Effector CD8-positive, alpha-beta T cell (primary cell): ENCODE data around the gene PIGW.

Source experiments
- DNase-seq: peaks from one replicate; lab custom pipeline; 2025; lab: John Stamatoyannopoulos, UW

The PIGW gene

GRCh38 chr17:36509272-36509985 lies 25.4 kb upstream of the PIGW start:
- no peak for DNase-seq

- DNase-seq: no peak
Measured at GRCh38 chr17:36510636-36511035, 24.2 kb upstream of the PIGW start.

DNA sequence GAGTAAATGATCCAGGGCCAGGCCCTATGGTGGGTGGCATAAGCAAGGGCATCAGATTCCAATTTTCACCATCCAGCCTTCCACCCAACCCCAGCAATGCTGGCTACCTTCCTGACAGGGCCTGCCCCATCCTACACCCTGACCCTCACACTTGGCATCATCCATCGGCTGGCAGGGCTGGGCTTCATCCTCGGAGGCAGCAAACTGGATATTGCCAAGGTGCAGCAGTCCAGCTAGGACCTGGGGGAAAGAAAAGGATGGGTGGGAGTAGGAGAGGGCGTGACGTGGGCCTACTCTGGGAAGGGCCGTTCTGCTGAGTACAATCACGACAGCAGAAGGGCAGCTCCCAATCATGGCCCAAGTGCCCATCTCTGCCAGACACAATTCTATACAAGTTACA lies 23.6 kb upstream of the PIGW start:
- DNase-seq: no peak

DNA sequence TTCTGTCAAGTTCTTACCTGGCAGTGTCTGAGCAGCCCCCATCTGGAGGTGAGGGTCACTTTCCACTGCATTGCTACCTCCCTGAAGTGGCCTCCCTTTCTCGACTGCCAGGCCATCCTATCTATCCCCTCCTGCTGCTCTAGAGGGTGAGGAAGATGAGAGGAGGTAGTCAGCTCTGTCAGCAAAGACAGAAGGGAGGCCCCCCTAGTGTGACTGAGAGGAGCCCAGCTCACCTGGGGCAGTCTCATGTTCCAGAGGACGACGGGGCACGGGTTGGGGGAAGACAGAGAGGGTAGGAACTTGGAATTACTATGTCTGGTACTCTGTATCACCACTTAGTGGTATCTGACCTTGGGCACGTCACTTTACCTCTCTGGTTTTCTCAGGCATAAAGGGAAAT lies 22.1 kb upstream of the PIGW start:
- DNase-seq: no peak

DNA sequence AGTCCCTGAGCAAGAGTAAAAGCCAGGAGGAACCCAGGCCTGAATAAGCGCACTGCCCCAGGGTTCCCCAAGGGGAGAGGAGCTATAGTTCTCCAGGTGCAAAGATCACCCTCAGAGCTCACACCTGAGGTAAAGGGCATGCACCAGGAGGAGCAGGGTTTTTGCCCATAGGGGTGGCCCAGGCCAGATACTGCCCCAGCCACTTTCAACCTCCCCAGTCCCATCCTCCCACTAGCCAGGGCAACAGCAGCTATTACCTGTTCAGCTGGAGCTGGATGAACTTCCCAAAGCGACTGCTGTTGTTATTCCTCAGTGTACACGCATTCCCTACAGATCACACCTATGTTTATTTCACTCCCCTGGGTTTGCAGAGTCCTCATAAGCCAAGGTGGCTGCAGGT lies 19.9 kb upstream of the PIGW start:
- no peak for DNase-seq

DNA sequence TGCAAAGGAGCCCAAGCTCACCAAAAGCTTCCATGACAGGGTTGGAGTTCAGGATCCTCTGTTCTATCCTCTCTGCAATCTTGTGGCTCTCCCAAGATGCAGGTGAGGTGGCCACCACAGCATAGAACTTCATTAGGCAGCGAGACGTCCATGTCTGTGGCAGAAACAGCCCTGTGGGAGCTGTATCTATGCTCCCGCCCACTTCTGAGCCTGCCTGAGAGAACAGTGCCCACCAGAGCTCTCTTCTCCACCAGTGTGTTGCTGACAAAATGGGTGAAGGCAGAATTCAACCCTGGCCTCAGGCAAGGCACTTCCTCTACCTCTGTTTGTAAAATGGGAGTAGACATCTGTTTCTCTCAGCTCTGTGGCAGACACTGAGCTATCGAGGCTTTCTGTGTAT lies 18.9 kb upstream of the PIGW start:
- DNase-seq: no peak

DNA sequence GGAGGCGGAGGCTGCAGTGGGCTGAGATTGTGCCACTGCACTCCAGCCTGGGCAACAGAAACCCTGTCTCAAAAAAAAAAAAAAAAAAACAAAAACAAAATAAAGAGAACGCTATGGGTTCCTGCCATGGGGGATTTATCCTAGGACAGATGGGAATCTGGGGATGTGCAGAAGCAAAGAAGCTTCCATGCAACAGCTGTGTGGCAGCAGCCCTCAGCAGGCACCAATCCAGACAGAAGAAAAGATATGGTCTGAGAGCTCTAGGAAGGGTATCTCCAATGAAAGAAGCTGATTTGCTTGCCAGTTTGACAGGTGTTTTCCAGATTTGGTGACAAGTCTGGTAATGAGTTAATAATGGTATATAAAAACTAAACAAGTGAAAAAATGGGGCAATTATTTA lies 11.7 kb upstream of the PIGW start:
- DNase-seq: no peak

DNA sequence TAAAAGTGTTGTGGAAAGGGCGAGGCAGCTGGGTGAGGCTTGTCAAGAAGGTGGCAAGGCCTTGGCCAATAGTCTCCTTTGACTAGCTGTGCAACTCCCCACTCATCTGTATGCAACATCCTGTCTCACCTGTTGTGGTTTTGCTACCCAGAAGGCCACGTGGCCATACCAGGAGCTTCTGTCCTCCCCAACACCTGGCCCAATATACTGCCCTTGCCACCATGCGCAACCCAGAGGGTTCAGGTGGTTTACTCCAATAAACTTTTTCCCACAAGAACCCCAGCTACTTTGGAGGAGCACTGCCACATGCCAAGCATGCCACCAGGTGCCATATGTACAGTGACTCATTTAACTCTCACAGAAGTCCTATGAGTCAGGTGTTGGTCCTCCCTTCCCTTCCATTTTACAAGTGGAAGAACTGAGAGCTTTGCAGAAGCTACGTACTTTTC lies 10.3 kb upstream of the PIGW start:
- no peak for DNase-seq

DNA sequence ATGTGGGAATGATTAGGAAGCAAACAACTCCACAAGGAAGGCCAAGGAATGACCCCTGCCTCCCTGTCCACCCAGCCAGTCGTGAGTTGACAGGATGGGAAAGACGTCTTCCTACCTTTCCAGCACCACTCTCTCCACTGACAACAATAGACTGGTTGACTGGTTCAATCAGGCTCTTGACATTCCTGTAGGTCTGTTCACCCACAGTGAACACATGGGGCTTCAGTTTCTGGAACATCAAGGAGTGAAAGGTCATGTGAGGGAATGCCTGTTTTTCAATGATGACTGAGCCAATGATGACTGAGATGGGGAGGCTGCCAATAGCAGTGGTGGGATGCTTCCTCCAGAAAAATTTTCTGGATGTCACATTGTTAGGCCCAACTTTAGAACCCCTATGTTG lies 9.7 kb upstream of the PIGW start:
- no peak for DNase-seq

DNA sequence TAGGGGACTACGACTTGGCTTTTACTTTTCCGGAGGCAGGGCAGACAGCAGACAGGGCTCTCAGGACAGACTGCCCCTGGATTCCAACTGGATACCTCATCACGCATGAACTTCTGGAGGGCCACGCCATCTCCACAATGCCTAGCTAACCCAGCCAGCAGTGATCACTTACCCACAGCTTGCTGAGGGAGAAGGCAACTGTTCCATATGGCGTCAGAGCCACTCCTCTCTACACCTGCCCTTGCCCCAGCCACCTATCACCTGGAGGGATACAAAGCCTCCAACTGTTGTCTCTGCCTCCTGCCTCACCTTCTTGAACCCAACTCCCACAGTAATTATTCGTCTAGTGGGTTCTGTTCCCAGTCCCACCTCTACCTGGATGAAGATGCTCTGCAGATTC lies 8.9 kb upstream of the PIGW start:
- DNase-seq: no peak

- DNase-seq: no peak
Measured at GRCh38 chr17:36527621-36528250, 7.1 kb upstream of the PIGW start.

DNA sequence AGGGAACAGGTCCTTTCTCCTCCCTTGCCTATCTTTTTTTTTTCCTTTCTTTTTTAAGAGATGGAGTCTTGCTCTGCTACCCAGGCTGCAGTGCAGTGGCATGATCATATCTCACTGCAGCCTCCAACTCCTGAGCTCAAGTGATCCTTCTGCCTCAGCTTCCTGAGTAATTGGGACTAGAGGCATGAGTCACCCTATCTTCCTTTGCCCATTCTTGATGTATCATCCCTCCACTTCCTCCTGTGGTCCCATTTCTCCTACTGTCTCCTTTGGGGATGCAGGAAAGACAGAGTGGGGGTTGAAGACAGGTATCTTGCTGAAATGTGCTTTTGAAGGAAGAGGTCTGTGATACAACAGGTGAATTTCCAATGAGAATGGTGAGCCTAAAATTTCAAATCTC lies 5.7 kb upstream of the PIGW start:
- no peak for DNase-seq

GRCh38 chr17:36532435-36532975 lies 2.3 kb upstream of the PIGW start:
- DNase-seq: no peak

- DNase-seq: peak; percentile 42
Measured at GRCh38 chr17:36533935-36534839, 600 bp upstream of the PIGW start.

DNA sequence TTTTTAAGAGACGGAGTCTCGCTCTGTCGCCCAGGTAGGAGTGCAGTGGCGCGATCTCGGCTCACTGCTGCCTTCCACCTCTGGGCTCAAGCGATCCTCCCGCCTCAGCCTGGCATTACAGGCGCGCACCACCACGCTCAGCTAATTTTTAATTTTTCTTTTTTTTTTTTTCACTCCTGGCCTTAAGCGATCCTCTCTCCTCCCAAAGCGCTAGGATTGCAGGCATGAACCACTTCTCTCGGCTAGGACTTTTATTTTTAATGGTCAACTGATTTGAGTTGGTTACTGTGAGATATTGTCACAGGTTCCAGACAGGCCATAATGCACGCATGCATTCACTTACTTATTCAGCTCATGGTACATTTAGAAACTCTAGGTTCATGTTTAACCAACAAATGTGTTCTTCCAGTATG lies 888 bp downstream of the PIGW start:
- DNase-seq: no peak

- no peak for DNase-seq
Measured at GRCh38 chr17:36540696-36541095, 5.9 kb downstream of the PIGW start.

DNA sequence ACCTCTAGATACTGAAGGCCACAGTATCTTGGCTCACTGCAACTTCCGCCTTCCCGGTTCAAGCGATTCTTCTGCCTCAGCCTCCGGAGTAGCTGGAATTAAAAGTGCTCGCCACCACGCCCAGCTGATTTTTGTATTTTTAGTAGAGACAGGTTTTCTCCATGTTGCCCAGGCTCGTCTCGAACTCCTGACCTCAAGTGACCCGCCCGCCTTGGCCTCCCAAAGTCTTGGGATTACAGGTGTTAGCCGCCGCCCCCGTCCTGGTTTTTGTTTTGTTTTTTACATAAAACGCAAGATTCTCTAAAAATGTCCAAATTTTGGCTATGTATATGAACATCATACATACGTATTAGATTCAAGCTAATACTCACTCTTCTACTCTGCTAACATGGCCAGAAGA lies 8.0 kb downstream of the PIGW start:
- DNase-seq: no peak

- no peak for DNase-seq
Measured at GRCh38 chr17:36544044-36544306, 9.2 kb downstream of the PIGW start.

DNA sequence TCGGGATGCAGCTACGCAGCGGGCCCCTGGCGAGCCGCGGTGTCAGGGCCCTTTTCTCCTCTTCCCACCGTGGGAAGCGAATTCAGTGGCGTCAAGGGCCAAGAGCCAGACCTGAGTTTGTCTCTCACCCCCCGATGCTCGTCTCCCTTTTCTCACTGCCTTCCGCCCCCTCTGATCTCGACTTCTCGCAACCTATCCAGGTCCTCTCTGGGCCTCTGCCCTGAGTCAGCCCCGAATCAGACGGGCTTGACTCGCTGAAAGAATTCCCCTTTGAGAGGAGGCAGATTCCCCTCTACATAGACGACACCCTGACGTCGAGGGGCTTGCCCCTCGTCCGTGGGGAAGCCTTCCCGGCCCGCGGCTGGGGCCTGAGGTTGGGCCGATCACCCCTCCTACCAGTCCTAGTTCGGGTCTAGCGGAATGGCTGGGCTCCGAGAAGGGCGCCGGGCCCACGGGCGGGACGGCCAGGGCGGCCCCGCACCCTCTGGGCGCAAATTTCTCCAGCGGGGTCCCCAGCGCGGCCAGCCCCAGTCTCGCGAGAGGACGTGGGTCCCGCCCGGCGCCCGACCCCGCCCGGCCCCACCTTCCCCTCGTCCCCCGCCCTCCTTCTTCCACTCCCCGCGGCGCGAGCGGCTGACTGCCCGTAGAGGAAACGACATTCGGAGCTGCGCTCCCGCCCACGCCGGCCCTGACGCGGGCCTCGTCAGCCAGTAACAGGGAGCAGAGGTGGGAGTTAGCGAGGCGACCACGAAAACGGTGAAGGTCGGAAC lies 9.7 kb downstream of the PIGW start, which contains the start of gene GGNBP2:
TSS of gene GGNBP2 (plus strand) at position 613 of the 770 bp plus-strand sequence. CDS start 806 bp downstream, outside the sequence.
- DNase-seq: peak; percentile 90

DNA sequence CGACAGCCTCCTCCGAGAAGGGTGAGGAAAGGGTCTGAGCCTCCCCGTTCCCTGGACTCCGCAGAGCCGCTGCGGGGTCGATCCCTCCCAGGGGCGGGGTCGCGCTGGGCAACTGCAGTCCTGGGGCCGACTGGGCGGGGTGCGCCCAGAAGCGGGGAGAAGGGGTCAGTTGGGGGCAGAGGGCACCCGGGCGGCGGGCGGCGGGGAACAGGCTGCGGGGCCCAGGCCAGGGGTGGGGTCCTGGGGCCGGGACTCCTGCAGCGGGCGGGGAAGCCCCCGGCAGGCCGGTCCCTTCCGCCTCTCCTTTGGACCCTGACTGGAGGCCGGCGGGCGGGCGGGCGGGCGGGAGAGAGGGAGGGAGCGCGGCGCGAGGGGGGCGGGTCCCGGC lies 10.3 kb downstream of the PIGW start:
- no peak for DNase-seq

DNA sequence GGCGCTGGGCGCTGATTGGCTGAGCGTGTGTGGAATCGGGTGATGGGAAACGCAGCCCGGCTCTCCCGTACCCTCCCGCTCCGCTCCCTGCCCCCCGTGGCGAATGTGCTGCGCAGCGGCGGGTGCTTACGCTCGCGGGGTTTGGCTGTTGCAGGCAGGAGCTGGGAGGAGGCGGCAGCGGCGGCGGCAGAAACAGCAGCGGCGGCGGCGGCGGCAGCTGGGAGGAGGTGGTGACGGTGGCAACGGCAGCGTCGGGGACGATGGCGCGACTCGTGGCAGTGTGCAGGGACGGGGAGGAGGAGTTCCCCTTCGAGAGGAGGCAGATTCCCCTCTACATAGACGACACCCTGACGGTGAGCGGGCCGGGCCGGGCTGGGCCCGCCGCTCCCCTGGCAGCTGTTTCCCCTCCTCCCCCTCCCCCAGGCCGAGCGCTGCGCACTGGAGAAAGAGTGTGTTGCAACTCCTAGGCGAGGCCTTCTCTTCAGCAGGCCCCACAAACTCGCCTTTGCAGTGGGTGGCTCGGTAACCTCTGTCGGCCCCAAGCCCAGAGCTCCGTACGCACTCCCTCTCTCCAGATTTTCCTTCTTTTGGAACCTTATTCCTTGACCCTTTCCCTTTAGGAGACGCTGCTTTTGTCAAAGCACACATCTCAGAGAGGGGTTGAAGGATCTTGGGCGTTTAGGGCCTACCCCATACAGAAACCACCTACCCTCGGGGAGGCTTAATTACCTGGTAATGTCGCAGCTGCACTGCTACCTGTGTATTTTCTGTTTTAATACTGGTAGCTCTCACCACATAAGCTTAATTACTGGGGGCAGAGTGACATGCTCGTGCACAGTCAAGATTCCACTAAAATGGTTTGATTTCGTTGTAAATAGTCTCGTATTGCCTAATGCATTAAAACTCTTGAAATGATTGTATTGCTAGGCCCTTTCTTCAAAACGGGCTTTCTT lies 11.0 kb downstream of the PIGW start:
- peak; percentile 91 for DNase-seq
